HepG2 (cell line): ENCODE measurements around the gene BRD8. TPM values are rescaled to one million over a fixed set of nuclear protein-coding genes. Genes with fewer than 3 reads are reported as not detected.

Source experiments
- ATAC-seq: fragments of 200-7000 bp; cut with Tn5 transposase; 3 replicates; pipeline ENCODE4 v1.9.1; 2020; ENCODE audit warnings: mild to moderate bottlenecking, moderate library complexity
- BruUV-seq: library from RNA; stranded (reverse); fragments of 400-500 nt; replicated peaks from 2 replicates; lab custom pipeline; 2021; lab: Mats Ljungman, UMichigan
- CTCF ChIA-PET: fragments of 300-600 bp; formaldehyde crosslinking; extraction: SDS; loops from one replicate; lab custom pipeline; 2021; ENCODE audit warnings: low total read pairs, inconsistent platforms, low intra/inter-chr PET ratio; lab: Yijun Ruan, JAX
- POLR2A ChIA-PET: fragments of 350-600 bp; sonication (Branson Sonifier 250); formaldehyde crosslinking; loops from one replicate; lab custom pipeline; 2020; ENCODE audit warnings: antibody characterized with exemption, inconsistent platforms; lab: Yijun Ruan, JAX
- DNase-seq: peaks from one replicate; pipeline ENCODE4 v3.0.0-alpha.2; 2015; ENCODE audit warnings: low spot score
- FAIRE-seq: peaks from 3 replicates; lab custom pipeline; 2011; peaks lifted over from hg19 to GRCh38; lab: Jason Lieb, UNC
- H2AFZ ChIP-seq: one replicate; pipeline ENCODE4 v1.6.1; 2011; ENCODE audit warnings: low read length, inconsistent platforms
- H3K27ac ChIP-seq: fragments of 300-600 bp; 3 replicates; pipeline ENCODE4 v1.8.0; 2011; ENCODE audit warnings: mixed run types, mild to moderate bottlenecking, mixed read lengths, low read length, inconsistent platforms; ENCODE audit not compliant: insufficient read depth; ENCODE audit errors: extremely low read length
- H3K27me3 ChIP-seq, 2 experiments: fragments of 200-600 bp in 1 of 2; 2 replicates in 1 of 2; 3 replicates in 1 of 2; pipeline versions ENCODE4 v1.6.0 to v1.8.0; 2011; ENCODE audit warnings: low read length in 2 of 2, mild to moderate bottlenecking in 2 of 2, moderate library complexity in 2 of 2, inconsistent platforms in 1 of 2; ENCODE audit not compliant: insufficient read depth in 2 of 2, control insufficient read depth in 1 of 2
- H3K36me3 ChIP-seq, 2 experiments: fragments of 200-600 bp in 1 of 2; replicated peaks in 1 of 2; 2 replicates in 1 of 2; 3 replicates in 1 of 2; pipeline versions ENCODE4 v1.5.1 to v1.8.0; 2011; ENCODE audit warnings: low read length in 2 of 2, inconsistent platforms in 1 of 2; ENCODE audit not compliant: insufficient read depth in 2 of 2, control insufficient read depth in 1 of 2
- H3K4me1 ChIP-seq: 2 replicates; pipeline ENCODE4 v1.5.1; 2012; ENCODE audit warnings: low read length, inconsistent platforms; ENCODE audit not compliant: insufficient read depth
- H3K4me2 ChIP-seq: 2 replicates; pipeline ENCODE4 v1.6.0; 2011; ENCODE audit warnings: low read depth, low read length, inconsistent platforms
- H3K4me3 ChIP-seq, 3 experiments: fragments of 200-600 bp in 1 of 3; sonication (generic), shearing (Covaris generic) in 1 of 3; replicated peaks in 1 of 3; 2 replicates each; pipeline ENCODE4 v1.5.1; 2011 to 2016; ENCODE audit warnings: low read length in 3 of 3, inconsistent platforms in 2 of 3, low read depth in 2 of 3, mild to moderate bottlenecking in 2 of 3, control low read depth in 1 of 3, mixed read lengths in 1 of 3; ENCODE audit not compliant: insufficient read depth in 1 of 3
- H3K79me2 ChIP-seq: one replicate; pipeline ENCODE4 v1.6.1; 2011; ENCODE audit warnings: low read length, inconsistent platforms; ENCODE audit not compliant: insufficient read depth
- H3K9ac ChIP-seq: 2 replicates; pipeline ENCODE4 v1.6.0; 2011; ENCODE audit warnings: mild to moderate bottlenecking, low read depth, low read length, inconsistent platforms; ENCODE audit not compliant: insufficient read depth
- H3K9me3 ChIP-seq: 2 replicates; pipeline ENCODE4 v1.5.1; 2012; ENCODE audit warnings: mild to moderate bottlenecking, low read length
- H4K20me1 ChIP-seq: 2 replicates; pipeline ENCODE4 v1.6.0; 2011; ENCODE audit warnings: inconsistent platforms, mild to moderate bottlenecking, low read length, moderate library complexity; ENCODE audit not compliant: insufficient read depth
- AGO2 ChIP-seq: fragments of 200-400 bp; formaldehyde crosslinking; optimal IDR thresholded peaks from 2 replicates; pipeline ENCODE3; 2017; ENCODE audit warnings: mild to moderate bottlenecking, low read depth, low read length, moderate library complexity
- ARNT2 ChIP-seq: sonication (generic); formaldehyde crosslinking; IDR thresholded peaks from 2 replicates; pipeline ENCODE4 v1.8.0; 2022; ENCODE audit warnings: mild to moderate bottlenecking, low read depth, missing genetic modification reagents, moderate library complexity
- ATRX ChIP-seq: sonication (generic); formaldehyde crosslinking; IDR thresholded peaks from 2 replicates; pipeline ENCODE4 v1.4.0; 2020; ENCODE audit warnings: missing genetic modification reagents, borderline replicate concordance
- EED ChIP-seq: sonication (generic); formaldehyde crosslinking; IDR thresholded peaks from 2 replicates; pipeline ENCODE4 v1.5.0; 2020; ENCODE audit warnings: mild to moderate bottlenecking, missing genetic modification reagents
- PRDM4 ChIP-seq: sonication (generic); formaldehyde crosslinking; IDR thresholded peaks from 2 replicates; pipeline ENCODE4 v1.9.0; 2021; ENCODE audit warnings: missing genetic modification reagents, borderline replicate concordance
- RAD21 ChIP-seq: fragments of 450-650 bp; formaldehyde crosslinking; IDR thresholded peaks from 2 replicates; pipeline ENCODE4 v1.5.0; 2020; ENCODE audit warnings: mild to moderate bottlenecking
- REL ChIP-seq: sonication (generic); formaldehyde crosslinking; conservative IDR thresholded peaks from 2 replicates; pipeline ENCODE4 v1.8.0; 2022; ENCODE audit warnings: mild to moderate bottlenecking, missing genetic modification reagents, moderate library complexity
- SIX1 ChIP-seq: sonication (generic); formaldehyde crosslinking; IDR thresholded peaks from 2 replicates; pipeline ENCODE4 v1.4.0; 2020; ENCODE audit warnings: missing genetic modification reagents, borderline replicate concordance
- ZBTB26 ChIP-seq: IDR thresholded peaks from 2 replicates; pipeline ENCODE4 v1.6.1; 2016; ENCODE audit warnings: missing compliant biosample characterization, missing genetic modification reagents, borderline replicate concordance
- ZNF24 ChIP-seq: fragments of 450-650 bp; IDR thresholded peaks from 2 replicates; pipeline ENCODE4 v1.6.1; 2017; ENCODE audit warnings: antibody characterized with exemption, mild to moderate bottlenecking
- ZNF331 ChIP-seq: sonication (generic); formaldehyde crosslinking; IDR thresholded peaks from 2 replicates; pipeline ENCODE4 v1.4.0; 2020; ENCODE audit warnings: missing genetic modification reagents
- ZNF629 ChIP-seq: sonication (generic); formaldehyde crosslinking; conservative IDR thresholded peaks from 2 replicates; pipeline ENCODE4 v1.5.0; 2020; ENCODE audit warnings: missing genetic modification reagents
- ZSCAN30 ChIP-seq: sonication (generic); formaldehyde crosslinking; IDR thresholded peaks from 2 replicates; pipeline ENCODE4 v1.5.0; 2020; ENCODE audit warnings: mild to moderate bottlenecking, missing genetic modification reagents
- WGBS: methylation state at CpG from one replicate; pipeline ENCODE4 v1.1.6; 2017; ENCODE audit warnings: low lambda C conversion rate; 5-methylcytosine and 5-hydroxymethylcytosine counted together
- in situ Hi-C: cut with HindIII; loops from 2 replicates; pipeline ENCODE4 v1.10.0; 2017; ENCODE audit warnings: low pct_unique_long_range_greater_than_20kb; ENCODE audit not compliant: extremely low pct_ligation_motif_present
- intact Hi-C: fragments of 100-400 bp; cut with micrococcal nuclease; formaldehyde crosslinking; loops from one replicate; pipeline ENCODE4 v1.10.0; 2022; ENCODE audit not compliant: unreplicated experiment
- polyA plus RNA-seq, 8 experiments: library from polyadenylated mRNA; depleted of rRNA in 3 of 8; stranded (reverse) in 7 of 8; unstranded in 1 of 8; fragments of >200 nt; fragmentation: Illumina TruSeq in 4 of 8; extraction: Trizol in 4 of 8; gene quantifications; 2 replicates each; pipeline versions ENCODE4 v1.2.1 to v1.2.3, GENCODE V29; 2011 to 2016; ENCODE audit warnings: low read depth in 4 of 8, missing spikeins in 1 of 8, mixed read lengths in 1 of 8; ENCODE audit not compliant: insufficient read depth in 1 of 8
- total RNA-seq, 5 experiments: library from RNA; depleted of rRNA; stranded (reverse); fragments of >200 nt; fragmentation: Illumina TruSeq; extraction: Trizol; gene quantifications; 2 replicates each; pipeline ENCODE4 v1.2.3, GENCODE V29; 2016; ENCODE audit warnings: low read depth in 1 of 5

Gene BRD8
- total and polyA plus RNA-seq, 2 of the 13 experiments (the other 11 are each of a cell fraction or from before 2014, with no cell fraction given): 62.5 to 71.1 TPM

DNA sequence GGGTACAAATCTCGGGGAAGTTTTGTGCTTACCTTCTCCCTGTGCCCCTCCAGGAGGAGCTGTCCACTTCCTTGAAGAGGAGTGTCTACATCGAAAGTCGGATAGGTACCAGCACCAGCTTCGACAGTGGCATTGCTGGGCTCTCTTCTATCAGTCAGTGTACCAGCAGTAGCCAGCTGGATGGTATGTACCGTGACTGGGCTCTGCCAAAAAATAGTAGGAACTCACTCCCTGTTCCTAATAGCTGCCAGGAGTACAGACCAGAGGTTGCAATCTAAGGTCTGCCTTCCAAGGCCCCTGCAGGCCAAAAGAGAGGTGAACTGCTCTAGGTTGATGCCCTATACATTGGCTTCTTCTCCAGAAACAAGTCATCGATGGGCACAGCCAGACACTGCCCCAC is 4.4 kb upstream of the BRD8 start:
- no peak for ATAC-seq
- no peak overlapping the region for H2AFZ ChIP-seq

DNA sequence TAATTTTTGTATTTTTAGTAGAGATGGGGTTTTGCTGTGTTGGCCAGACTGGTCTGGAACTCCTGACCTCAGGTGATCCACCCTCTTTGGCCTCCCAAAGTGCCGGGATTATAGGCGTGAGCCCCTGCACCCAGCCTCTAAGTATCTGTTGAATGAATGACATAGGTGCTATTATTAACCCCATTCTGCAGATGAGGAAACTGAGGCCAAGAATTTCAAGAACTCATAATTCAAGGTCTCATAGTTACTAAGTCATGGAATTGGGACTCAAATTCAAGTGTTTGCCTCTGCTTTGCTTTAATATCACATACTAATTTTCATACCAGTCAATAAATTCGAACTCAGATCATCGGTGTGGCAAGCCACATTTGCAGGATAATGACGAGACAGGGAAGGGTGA is 2.4 kb upstream of the BRD8 start:
- H3K79me2 ChIP-seq: peaks cover 37% of the 10 kb centered on the region

More for the DNA sequence above, 4.4 kb upstream of the BRD8 start:
- 94% methylated on average over 6 of the region's 6 CpGs for WGBS
- H3K27ac ChIP-seq: no peak overlapping the region
- no peaks in the 10 kb centered on the region for H4K20me1 ChIP-seq
- FAIRE-seq (no peak), DNase-seq (no peak)
- peaks cover 20% of the 10 kb centered on the region for H3K79me2 ChIP-seq
- H3K4me2 ChIP-seq: no peak overlapping the region
- CTCF ChIA-PET: no interaction called here
- no peak overlapping the region for H3K4me3 ChIP-seq
- POLR2A ChIA-PET: interaction anchor here (1.2 kb wide), 1 partner anchor 31 kb away, joined by 3 read pairs; the partner anchor contains the start of gene CDC23
- no TSS peak for BruUV-seq
- TF ChIP-seq AGO2 (no peak), ZBTB26 (CRISPR knock-in tag) (no peak), ZNF331 (CRISPR knock-in tag) (no peak), ZNF24 (no peak), ATRX (CRISPR knock-in tag) (no peak), SIX1 (CRISPR knock-in tag) (no peak), ARNT2 (no peak), REL (no peak), ZSCAN30 (CRISPR knock-in tag) (no peak)
- H3K9ac ChIP-seq: no peak overlapping the region
- no peaks in the 10 kb centered on the region; a peak in 1 of 5 replicates for H3K27me3 ChIP-seq
- in situ Hi-C loops: loop anchor here (25.0 kb wide), 1 partner anchor 229 kb away; no protein-coding TSS in a partner anchor
- H3K4me1 ChIP-seq: peaks cover 18% of the 10 kb centered on the region
- H3K36me3 ChIP-seq: peaks cover 21 to 66% of the 10 kb centered on the region in 2 experiments
- intact Hi-C loops: no loop called here
- no peaks in the 10 kb centered on the region for H3K9me3 ChIP-seq

More for the DNA sequence above, 2.4 kb upstream of the BRD8 start:
- no peak overlapping the region for H3K4me3 ChIP-seq
- 98% methylated on average over 5 of the region's 5 CpGs for WGBS
- no peak overlapping the region for H3K27ac ChIP-seq
- ChIA-PET POLR2A (no interaction called here), CTCF (interaction anchor here (1.0 to 2.1 kb wide), 2 partner anchors 102 to 104 kb away, joined by 3 to 18 read pairs; no protein-coding TSS in a partner anchor)
- DNase-seq: no peak
- intact Hi-C loops: no loop called here
- H3K36me3 ChIP-seq: peaks cover 19 to 53% of the 10 kb centered on the region in 2 experiments
- ATAC-seq: no peak
- no peaks in the 10 kb centered on the region; a peak in 1 of 5 replicates for H3K27me3 ChIP-seq
- no peaks in the 10 kb centered on the region for H4K20me1 ChIP-seq
- H3K4me1 ChIP-seq: peaks cover 35% of the 10 kb centered on the region
- no peaks in the 10 kb centered on the region for H3K9me3 ChIP-seq
- no TSS peak for BruUV-seq
- no peak overlapping the region for H3K9ac ChIP-seq
- peak; percentile 85 for TF ChIP-seq ZNF629 (CRISPR knock-in tag)
- TF ChIP-seq RAD21: no peak
- no peak for TF ChIP-seq EED
- no peak for TF ChIP-seq PRDM4 (CRISPR knock-in tag)
- FAIRE-seq: no peak
- H2AFZ ChIP-seq: no peak overlapping the region
- in situ Hi-C loops: loop anchor here (25.0 kb wide), 1 partner anchor 231 kb away; no protein-coding TSS in a partner anchor
- H3K4me2 ChIP-seq: no peak overlapping the region
